HFF-Myc (cell line): ENCODE results near the gene ICA1L.

ENCODE experiments used
- DNase-seq: peaks from one replicate; pipeline ENCODE4 v3.0.0-alpha.2; 2011; ENCODE audit warnings: low read depth; ENCODE audit errors: extremely low read depth
- H3K4me3 ChIP-seq: replicated peaks from 2 replicates; pipeline ENCODE4 v1.5.1; 2011; ENCODE audit warnings: low read depth, mild to moderate bottlenecking, control low read depth, low read length
- TF ChIP-seq, protein P1 (sequence below): IDR thresholded peaks from 2 replicates; pipeline ENCODE4 v1.5.1; 2012; ENCODE audit warnings: mild to moderate bottlenecking, low read depth, low read length, control low read depth; ENCODE audit errors: missing control alignments

The ICA1L gene

DNA sequence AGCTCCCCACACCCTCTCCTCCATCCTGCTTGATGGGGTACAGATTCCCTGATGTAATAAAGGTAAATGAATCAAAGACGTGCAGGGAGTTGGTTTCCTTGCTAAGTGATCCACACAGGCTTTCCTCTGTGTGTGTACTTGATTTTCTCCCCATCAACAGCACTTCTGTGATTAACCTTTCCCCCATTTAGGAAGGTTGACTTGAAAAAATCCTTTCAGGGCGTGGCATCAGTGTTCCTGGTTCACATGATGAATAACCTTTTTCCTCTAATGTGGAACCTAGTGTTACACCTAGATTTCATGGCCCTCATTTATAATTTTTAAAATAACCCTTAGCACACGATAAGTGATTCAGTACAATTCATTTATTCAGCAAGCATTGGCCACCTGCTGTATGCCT is 115.0 kb downstream of the ICA1L start:
- no peak for DNase-seq
- TF ChIP-seq, protein P1, sequence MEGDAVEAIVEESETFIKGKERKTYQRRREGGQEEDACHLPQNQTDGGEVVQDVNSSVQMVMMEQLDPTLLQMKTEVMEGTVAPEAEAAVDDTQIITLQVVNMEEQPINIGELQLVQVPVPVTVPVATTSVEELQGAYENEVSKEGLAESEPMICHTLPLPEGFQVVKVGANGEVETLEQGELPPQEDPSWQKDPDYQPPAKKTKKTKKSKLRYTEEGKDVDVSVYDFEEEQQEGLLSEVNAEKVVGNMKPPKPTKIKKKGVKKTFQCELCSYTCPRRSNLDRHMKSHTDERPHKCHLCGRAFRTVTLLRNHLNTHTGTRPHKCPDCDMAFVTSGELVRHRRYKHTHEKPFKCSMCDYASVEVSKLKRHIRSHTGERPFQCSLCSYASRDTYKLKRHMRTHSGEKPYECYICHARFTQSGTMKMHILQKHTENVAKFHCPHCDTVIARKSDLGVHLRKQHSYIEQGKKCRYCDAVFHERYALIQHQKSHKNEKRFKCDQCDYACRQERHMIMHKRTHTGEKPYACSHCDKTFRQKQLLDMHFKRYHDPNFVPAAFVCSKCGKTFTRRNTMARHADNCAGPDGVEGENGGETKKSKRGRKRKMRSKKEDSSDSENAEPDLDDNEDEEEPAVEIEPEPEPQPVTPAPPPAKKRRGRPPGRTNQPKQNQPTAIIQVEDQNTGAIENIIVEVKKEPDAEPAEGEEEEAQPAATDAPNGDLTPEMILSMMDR = no peak
- no peak overlapping the region for H3K4me3 ChIP-seq

DNA sequence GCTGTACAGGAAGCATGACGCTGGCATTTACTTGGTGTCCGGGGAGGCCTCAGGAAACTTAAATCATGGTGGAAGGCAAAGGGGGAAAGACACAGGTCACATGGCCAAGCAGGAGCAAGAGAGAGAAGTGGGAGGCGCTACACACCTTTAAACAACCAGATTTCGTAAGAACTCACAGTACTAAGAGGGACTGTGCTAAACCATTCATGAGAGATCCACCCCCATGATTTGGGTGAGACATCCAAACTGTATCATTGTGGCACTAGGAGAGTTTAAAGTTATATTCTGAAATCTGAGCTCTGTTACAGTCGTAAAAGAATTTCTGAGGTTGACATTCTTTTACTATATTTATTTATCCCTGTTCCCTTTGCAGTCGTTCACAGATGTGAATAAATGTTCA is 116.6 kb downstream of the ICA1L start:
- peak; percentile 2 for DNase-seq
- TF ChIP-seq, protein P1 = no peak
- H3K4me3 ChIP-seq = no peak overlapping the region

GRCh38 chr2:202752071-202752470 is 119.5 kb downstream of the ICA1L start:
- no peak overlapping the region for H3K4me3 ChIP-seq
- no peak for DNase-seq
- TF ChIP-seq, protein P1 = no peak

DNA sequence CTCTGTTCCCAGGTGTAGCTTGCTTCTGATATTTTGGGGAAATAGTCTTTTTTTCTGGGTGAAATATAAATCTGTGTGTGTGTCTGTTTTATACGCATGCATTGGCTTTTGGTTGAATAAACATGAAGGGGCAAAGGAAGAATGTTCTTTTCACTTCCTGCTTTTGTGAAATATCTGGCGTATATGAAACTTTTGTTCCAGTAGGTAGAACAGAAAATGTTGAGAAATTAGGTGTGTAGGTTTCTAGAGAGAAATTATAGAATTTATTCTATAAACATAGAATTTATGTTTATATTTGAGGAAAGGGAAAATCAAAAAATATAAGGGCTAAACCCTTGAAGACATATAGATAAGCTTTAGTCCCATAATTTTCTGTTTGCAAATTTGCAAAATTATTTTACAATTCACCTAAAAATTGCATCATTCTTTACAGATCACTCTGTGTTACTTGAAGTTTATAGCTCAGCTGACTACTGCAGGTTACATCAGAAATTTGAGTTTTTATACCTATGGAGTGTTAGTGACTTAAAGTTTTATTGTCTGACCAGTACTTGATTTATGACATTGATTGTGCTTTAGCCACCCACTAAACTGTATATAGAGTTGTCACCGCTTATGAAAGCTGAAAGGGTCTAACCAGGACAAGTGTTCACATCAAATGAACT is 120.7 kb downstream of the ICA1L start:
- no peak overlapping the region for H3K4me3 ChIP-seq
- DNase-seq = no peak
- TF ChIP-seq, protein P1 = no peak

GRCh38 chr2:202749477-202749876 is 122.1 kb downstream of the ICA1L start:
- TF ChIP-seq, protein P1 = no peak
- DNase-seq = no peak
- no peak overlapping the region for H3K4me3 ChIP-seq

- DNase-seq = no peak
- TF ChIP-seq, protein P1 = no peak
- H3K4me3 ChIP-seq = no peak overlapping the region
Measured at GRCh38 chr2:202743613-202744012, 128.0 kb downstream of the ICA1L start.

DNA sequence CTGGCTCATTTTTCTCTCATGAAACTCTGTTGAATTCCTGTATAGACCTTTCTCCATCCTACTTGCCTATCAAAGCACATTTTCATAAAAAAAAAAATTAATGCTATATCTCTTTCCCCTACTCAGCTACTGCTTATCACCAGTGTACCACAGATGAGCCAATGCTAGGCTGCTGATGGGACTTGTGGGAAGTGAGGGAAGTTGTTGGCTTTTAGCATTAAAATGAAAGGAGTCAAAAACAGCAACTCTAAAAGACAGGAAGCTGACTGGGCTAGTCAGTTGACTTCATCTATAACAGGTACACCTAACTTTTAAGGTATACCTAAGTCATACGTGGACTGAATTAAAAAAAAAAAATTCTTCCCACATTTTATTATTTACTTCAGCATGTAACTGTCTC is 134.7 kb downstream of the ICA1L start:
- H3K4me3 ChIP-seq = no peak overlapping the region
- DNase-seq = no peak
- TF ChIP-seq, protein P1 = no peak
